Loucy (cell line): Measurements from ENCODE around the gene S1PR5.
"Not testable (repeated sequence)": the region's sequence is repeated elsewhere in the genome, so short reads cannot be mapped to it uniquely, and the experiment has no call there.

Experiments used
- H2AFZ ChIP-seq: fragments of 200-600 bp; sonication (generic); 2 replicates; pipeline ENCODE4 v1.6.0; 2016; ENCODE audit warnings: antibody characterized with exemption, mild to moderate bottlenecking, low read length, moderate library complexity
- H3F3A ChIP-seq: fragments of 200-600 bp; 2 replicates; pipeline ENCODE4 v1.6.0; 2016; ENCODE audit warnings: antibody characterized with exemption, low read depth, mild to moderate bottlenecking
- H3K27me3 ChIP-seq: fragments of 200-600 bp; sonication (generic); 2 replicates; pipeline ENCODE4 v1.6.1; 2014; ENCODE audit warnings: low read length, mild to moderate bottlenecking; ENCODE audit not compliant: insufficient read depth, poor library complexity, severe bottlenecking
- H3K36me3 ChIP-seq: fragments of 200-600 bp; sonication (generic); 2 replicates; pipeline ENCODE4 v1.6.1; 2016; ENCODE audit warnings: low read length; ENCODE audit not compliant: insufficient read depth
- H3K4me1 ChIP-seq: fragments of 200-600 bp; sonication (generic); 2 replicates; pipeline ENCODE4 v1.5.1; 2014; ENCODE audit warnings: low read length, mild to moderate bottlenecking; ENCODE audit not compliant: insufficient read depth, poor library complexity, severe bottlenecking
- H3K4me2 ChIP-seq: fragments of 200-600 bp; sonication (generic); 2 replicates; pipeline ENCODE4 v1.6.0; 2014; ENCODE audit warnings: antibody characterized with exemption, low read length, low read depth, mild to moderate bottlenecking; ENCODE audit not compliant: poor library complexity, severe bottlenecking
- H3K4me3 ChIP-seq: fragments of 200-600 bp; sonication (generic); 2 replicates; pipeline ENCODE4 v1.5.1; 2014; ENCODE audit warnings: low read length, mild to moderate bottlenecking, mixed read lengths; ENCODE audit not compliant: poor library complexity, severe bottlenecking
- H3K79me2 ChIP-seq: fragments of 200-600 bp; sonication (generic); 2 replicates; pipeline ENCODE4 v1.6.1; 2014; ENCODE audit warnings: low read length; ENCODE audit not compliant: insufficient read depth
- H3K9ac ChIP-seq: fragments of 200-600 bp; sonication (generic); 2 replicates; pipeline ENCODE4 v1.6.0; 2014; ENCODE audit warnings: mild to moderate bottlenecking, low read depth, low read length, moderate library complexity; ENCODE audit not compliant: poor library complexity, severe bottlenecking
- H3K9me2 ChIP-seq: fragments of 200-600 bp; sonication (generic); replicated peaks from 2 replicates; pipeline ENCODE4 v1.6.1; 2016; ENCODE audit warnings: low read depth, low read length, mixed read lengths
- H3K9me3 ChIP-seq: fragments of 200-600 bp; sonication (generic); 2 replicates; pipeline ENCODE4 v1.6.1; 2014; ENCODE audit warnings: mild to moderate bottlenecking, antibody characterized with exemption, low read length, low read depth; ENCODE audit not compliant: insufficient read depth
- H4K20me1 ChIP-seq: fragments of 200-600 bp; sonication (generic); 2 replicates; pipeline ENCODE4 v1.6.0; 2014; ENCODE audit warnings: antibody characterized with exemption, low read length, mild to moderate bottlenecking; ENCODE audit not compliant: insufficient read depth, poor library complexity, severe bottlenecking
- EZH2phosphoT487 ChIP-seq: fragments of 200-600 bp; IDR thresholded peaks from 2 replicates; pipeline ENCODE4 v1.6.1; 2018; ENCODE audit warnings: antibody characterized with exemption, mild to moderate bottlenecking, moderate library complexity, borderline replicate concordance
- TF ChIP-seq, protein P1 (sequence below): fragments of 200-600 bp; sonication (generic); conservative IDR thresholded peaks from 2 replicates; pipeline ENCODE4 v1.5.1; 2014; ENCODE audit warnings: mild to moderate bottlenecking, antibody characterized with exemption, low read length

Gene S1PR5

DNA sequence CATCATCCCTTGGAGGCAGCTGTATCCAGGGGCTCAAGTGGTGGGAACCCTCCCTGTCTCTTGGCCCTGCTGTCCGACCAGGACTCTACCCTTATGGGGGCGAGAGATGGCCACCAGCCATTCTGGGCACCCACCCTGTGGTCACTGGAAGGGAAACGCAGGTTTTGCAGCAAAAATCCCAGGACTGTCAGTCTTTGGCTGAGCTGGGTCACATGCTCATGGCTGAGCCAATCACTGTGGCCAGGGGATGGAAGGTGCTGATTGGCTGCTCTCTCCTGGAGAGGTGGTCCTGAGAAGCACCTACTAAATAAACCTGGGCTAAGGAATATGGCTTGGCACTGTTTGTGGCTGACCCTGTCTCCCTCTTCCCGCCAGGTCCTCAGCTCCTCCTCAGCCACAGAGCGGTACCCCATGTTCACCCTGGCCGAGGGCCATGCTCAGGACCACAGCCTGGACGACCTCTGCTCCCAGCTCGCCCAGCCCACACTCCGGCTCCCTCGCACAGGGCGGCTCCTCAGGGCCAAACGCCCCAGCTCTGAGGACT, 35.3 kb upstream of the S1PR5 start:
- H3K9me3 ChIP-seq = no peaks in the 10 kb centered on the region
- H3K36me3 ChIP-seq = peaks cover 67% of the 10 kb centered on the region; the same call in 1 of the 2 replicates
- TF ChIP-seq EZH2phosphoT487 = no peak
- TF ChIP-seq, protein P1, sequence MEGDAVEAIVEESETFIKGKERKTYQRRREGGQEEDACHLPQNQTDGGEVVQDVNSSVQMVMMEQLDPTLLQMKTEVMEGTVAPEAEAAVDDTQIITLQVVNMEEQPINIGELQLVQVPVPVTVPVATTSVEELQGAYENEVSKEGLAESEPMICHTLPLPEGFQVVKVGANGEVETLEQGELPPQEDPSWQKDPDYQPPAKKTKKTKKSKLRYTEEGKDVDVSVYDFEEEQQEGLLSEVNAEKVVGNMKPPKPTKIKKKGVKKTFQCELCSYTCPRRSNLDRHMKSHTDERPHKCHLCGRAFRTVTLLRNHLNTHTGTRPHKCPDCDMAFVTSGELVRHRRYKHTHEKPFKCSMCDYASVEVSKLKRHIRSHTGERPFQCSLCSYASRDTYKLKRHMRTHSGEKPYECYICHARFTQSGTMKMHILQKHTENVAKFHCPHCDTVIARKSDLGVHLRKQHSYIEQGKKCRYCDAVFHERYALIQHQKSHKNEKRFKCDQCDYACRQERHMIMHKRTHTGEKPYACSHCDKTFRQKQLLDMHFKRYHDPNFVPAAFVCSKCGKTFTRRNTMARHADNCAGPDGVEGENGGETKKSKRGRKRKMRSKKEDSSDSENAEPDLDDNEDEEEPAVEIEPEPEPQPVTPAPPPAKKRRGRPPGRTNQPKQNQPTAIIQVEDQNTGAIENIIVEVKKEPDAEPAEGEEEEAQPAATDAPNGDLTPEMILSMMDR = no peak
- H3K4me3 ChIP-seq = peak overlapping the region; percentile 58
- no peaks in the 10 kb centered on the region for H3K27me3 ChIP-seq
- no peak overlapping the region for H2AFZ ChIP-seq
- H3K4me2 ChIP-seq = peak overlapping the region; percentile 77
- H3K79me2 ChIP-seq = peaks cover 60% of the 10 kb centered on the region
- peaks cover 52% of the 10 kb centered on the region for H3K4me1 ChIP-seq
- H3F3A ChIP-seq = peaks cover 36% of the 10 kb centered on the region
- no peaks in the 10 kb centered on the region for H4K20me1 ChIP-seq
- H3K9me2 ChIP-seq = no peaks in the 10 kb centered on the region
- peak overlapping the region; percentile 78 for H3K9ac ChIP-seq

DNA sequence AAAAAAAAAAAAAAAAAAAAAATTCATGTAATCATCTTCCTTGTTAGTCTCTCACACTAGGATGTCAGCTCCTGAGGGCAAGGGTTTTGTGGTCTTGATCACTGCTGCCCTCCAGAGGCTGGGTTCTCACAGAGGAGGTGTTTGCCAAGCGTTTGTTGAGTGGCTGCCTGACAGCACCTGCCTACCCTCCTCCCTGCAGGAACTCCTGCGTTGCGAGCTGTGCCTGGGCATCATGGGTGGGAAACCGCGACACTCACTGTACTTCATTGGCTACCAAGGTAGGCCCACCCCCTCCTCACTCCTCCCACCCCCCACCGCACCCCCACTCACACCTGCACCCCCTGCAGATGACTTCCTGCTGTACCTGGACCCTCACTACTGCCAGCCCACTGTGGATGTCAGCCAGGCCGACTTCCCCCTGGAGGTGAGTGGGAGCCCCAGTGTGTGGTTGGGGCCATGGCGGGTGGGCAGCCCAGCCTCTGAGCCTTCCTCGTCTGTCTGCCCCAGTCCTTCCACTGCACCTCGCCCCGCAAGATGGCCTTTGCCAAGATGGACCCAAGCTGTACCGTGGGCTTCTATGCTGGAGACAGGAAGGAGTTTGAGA, 34.6 kb upstream of the S1PR5 start:
- H2AFZ ChIP-seq = no peak overlapping the region
- no peak for TF ChIP-seq EZH2phosphoT487
- TF ChIP-seq, protein P1 = peak; percentile 43; the same call in 1 of the 2 replicates
- H3K79me2 ChIP-seq = peaks cover 63% of the 10 kb centered on the region
- no peaks in the 10 kb centered on the region for H3K9me3 ChIP-seq
- H3K9me2 ChIP-seq = no peaks in the 10 kb centered on the region
- H3K4me3 ChIP-seq = peak overlapping the region; percentile 58
- peaks cover 66% of the 10 kb centered on the region; the same call in 1 of the 2 replicates for H3K36me3 ChIP-seq
- no peaks in the 10 kb centered on the region for H3K27me3 ChIP-seq
- H3K4me2 ChIP-seq = peak overlapping the region; percentile 77
- H3F3A ChIP-seq = peaks cover 36% of the 10 kb centered on the region
- H3K4me1 ChIP-seq = peaks cover 57% of the 10 kb centered on the region
- peak overlapping the region; percentile 78 for H3K9ac ChIP-seq
- no peaks in the 10 kb centered on the region for H4K20me1 ChIP-seq

DNA sequence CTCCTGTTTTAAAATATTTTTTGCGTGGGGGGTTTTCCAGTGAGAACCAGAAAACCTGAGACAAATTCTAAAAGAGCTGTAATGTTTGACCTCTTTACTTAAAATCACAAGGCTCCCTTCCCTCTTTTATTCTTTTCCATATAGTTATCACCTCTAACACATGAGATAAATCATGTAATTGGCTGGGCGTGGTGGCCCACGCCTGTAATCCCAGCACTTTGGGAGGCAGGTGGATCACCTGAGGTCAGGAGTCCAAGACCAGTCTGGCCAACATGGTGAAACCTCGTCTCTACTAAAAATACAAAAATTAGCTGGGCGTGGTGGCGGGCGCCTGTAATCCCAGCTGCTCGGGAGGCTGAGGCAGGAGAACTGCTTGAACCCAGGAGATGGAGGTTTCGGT, 33.8 kb upstream of the S1PR5 start:
- H4K20me1 ChIP-seq, H3K9me2 ChIP-seq, H3K4me3 ChIP-seq, H3K9me3 ChIP-seq, H3K4me2 ChIP-seq, H3K27me3 ChIP-seq, H2AFZ ChIP-seq, H3K9ac ChIP-seq: not testable (repeated sequence)
- H3K4me1 ChIP-seq = peaks cover 55% of the 10 kb centered on the region
- peaks cover 36% of the 10 kb centered on the region for H3F3A ChIP-seq
- H3K36me3 ChIP-seq = peaks cover 63% of the 10 kb centered on the region; the same call in 1 of the 2 replicates
- peaks cover 66% of the 10 kb centered on the region for H3K79me2 ChIP-seq

DNA sequence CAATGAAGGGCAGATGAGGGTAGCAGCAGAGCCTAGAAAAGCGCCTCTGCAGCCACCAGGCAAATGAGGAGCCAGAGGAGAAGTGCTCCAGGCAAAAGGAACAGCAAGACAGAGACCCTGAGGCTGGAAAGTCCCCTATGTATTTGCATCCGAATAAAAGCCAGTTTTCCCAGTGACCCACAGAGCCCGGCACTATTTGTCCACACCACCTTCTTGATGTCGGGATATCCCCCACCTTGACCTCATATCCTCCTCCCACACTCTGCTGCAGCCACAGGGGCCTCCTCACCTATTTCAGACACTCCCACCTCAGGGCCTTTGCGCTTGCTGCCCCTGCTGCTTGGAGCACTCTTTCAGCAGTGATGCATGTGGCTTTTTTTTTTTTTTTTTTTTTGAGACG, 33.1 kb upstream of the S1PR5 start:
- Histone ChIP-seq H3K79me2 (peaks cover 66% of the 10 kb centered on the region), H3K9me2 (no peaks in the 10 kb centered on the region), H3K4me1 (peaks cover 55% of the 10 kb centered on the region), H3F3A (peaks cover 30% of the 10 kb centered on the region), H3K4me2 (no peak overlapping the region), H3K4me3 (no peak overlapping the region), H3K9me3 (no peaks in the 10 kb centered on the region), H2AFZ (no peak overlapping the region), H3K9ac (no peak overlapping the region), H3K27me3 (no peaks in the 10 kb centered on the region), H3K36me3 (peaks cover 57% of the 10 kb centered on the region; the same call in 1 of the 2 replicates), H4K20me1 (peaks cover 7% of the 10 kb centered on the region)
- TF ChIP-seq, protein P1 = no peak
- TF ChIP-seq EZH2phosphoT487 = no peak
